ENCODE data around the gene CD300LB.
"Not testable (repeated sequence)": the region's sequence is repeated elsewhere in the genome, so short reads cannot be mapped to it uniquely, and the experiment has no call there.

The CD300LB gene

DNA sequence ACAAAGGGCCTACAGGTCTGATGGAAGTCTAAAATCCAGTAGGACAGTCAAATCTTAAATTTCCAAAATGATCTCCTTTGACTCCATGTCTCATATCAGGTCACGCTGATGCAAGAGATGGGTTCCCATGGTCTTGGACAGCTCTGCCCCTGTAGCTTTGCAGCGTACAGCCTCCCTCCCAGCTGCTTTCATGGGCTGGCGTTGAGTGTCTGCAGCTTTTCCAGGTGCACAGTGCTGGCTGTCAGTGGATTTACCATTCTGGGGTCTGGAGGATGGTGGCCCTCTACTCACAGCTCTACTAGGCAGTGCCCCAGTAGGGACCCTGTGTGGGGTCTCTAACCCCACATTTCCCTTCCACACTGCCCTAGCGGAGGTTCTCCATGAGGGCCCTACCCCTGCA, 43.0 kb downstream of the CD300LB start:
- DNase-seq, result not testable (repeated sequence)

DNA sequence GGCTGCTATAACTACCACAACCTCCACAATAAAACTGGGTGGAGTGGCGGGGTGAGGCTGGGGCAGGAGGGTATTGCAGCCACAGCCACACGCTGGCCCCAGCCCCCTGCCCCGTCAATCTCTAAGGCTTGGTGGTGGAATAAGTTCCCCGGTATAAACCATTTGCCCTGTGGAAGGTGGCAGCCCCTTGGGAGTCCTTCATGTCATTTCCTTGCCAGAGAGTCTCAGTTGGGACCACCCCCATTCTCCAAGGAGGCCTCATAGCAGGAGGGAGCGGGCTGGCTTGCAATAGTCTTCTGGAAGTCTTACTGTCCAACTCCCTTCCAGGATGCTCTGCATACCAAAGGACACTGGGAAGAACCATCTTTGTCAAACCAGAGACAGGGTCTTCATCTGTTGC, 45.4 kb downstream of the CD300LB start:
- DNase-seq, result no peak

DNA sequence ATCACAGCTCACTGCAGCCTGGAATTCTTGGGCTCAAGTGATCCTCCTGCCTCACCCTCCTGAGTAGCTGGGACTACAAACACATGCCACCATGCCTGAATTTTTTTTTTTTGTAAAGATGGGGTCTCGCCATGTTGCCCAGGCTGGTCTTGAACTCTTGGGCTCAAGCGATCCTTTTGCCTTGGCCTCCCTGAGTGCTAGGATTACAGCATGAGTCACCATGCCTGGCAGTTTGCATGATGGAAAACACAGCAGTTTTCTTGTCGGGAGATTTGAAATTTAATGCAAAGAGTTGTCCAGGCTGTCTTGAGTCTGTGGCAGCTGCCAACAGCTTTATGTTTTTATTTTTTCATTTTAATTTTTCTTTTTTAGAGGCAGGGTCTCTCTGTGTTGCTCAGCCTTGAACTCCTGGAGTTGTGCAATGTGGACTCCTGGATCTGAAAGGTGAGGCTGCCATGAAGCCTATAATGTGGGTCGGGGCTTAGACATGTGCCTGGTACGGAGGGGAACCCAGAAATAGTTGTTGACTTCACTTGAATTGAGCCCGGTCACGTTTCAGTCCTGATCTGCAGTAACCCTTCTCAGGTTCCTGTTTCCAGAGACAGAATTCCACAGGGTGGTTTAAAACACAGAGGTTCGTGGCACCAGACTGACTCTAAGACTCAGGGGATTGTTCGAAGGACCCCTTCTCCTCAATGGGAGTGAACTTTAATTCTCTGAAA, 46.1 kb downstream of the CD300LB start:
- no peak for DNase-seq

DNA sequence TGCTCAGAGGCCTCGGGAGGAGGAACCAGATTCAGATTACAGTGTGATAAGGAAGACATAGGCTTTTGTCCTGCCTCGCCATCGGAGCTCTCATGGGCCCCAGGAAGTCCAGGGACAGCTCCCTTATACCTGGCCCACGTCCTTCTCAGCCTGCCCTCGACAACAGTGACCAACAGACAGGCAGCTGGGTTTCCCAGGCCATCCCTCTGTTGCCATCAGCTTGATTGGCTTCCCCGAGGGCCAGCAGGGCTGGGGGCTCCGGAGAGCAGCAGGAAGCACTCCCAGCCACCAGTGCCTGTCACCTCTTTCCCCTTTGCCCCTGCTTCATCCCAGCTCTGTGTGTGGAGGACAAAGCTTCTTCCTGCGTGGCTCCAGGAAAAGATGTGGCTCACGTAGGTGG, 47.2 kb downstream of the CD300LB start:
- no peak for DNase-seq

DNA sequence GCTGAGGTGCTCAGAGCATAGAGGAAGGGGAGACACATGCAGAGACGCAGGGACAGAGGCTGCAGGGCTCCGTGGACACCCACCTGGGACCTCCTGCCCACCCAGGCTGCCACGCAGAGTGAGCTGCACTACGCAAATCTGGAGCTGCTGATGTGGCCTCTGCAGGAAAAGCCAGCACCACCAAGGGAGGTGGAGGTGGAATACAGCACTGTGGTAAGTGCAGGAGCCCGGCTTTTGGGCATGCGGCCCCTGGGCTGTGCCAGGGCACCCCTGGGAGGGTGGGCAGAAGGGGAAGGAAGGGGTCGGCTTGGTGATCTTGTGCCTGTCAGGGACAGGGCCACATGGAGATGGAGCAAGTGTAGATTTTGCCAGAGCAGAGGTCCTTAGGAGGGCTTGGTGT, 49.7 kb downstream of the CD300LB start:
- DNase-seq, result no peak

DNA sequence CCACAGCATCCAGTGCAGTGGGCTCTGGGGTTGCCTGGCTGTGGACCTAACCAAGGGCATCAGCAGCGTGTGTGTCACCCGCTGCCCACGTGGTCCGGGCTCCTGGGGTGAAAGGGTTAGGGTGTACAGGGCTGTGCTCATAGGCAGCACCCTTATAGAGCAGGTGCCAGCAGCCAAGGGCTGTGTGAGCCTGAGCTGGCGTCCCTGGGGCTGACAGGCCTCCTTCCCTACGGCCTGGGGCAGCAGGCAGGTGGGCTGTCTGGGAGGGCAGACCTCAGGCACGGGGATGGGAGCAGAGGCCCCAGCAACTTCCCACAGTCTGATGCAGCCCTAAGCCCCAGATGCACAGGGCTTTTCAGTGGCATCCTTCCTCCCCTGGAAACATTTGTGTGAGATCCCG, 51.0 kb downstream of the CD300LB start:
- no peak for DNase-seq

DNA sequence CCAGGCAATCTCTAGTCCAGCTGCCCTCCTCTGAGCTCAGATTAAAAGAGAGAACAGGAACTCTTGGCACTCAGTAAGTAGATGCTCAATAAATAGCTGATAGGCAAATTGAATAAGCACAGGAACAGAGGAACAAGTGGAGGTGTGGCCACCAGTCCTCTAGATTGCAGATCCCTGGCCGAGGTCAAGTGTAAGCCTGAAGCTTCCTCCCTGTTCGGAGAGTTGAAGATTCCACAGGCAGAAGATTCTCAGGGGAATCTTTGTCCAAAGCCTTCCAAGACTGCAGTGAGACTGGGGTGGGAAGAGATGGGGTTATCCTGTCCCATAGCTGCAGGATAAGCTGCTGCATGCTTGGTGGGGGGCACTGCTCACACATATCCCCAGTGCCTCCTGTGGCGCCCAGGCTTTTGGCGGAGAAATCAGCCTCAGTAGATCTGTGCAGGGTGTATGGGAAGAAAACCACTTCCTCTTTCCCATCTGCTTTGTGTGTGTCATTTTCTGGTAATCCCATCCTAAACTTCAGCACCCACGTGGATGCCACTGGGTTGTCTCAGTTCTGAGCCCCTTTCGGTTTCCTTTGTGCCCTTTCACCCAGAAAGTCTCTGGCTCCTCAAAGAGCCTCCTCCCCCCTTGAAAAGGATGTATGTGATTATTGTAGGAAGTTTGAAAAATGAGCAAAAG, 52.7 kb downstream of the CD300LB start:
- DNase-seq, result no peak

DNA sequence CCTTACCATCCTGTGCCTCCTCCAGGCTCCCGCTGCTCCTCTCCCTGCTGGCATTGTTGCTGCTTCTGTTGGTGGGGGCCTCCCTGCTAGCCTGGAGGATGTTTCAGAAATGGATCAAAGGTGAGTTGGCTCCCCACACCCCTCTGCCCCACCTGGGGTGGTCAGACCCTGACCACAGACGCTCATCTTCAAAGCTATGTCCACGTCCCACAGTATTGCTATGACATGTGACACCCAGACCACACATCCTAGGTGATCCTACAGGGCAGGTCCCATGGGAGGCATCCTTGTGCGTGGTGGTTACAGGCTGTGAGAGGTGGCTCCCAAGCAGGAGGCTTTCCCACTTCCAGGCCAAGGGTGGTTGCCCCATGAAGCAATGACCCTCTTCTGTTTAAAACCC, 53.9 kb downstream of the CD300LB start:
- no peak for DNase-seq

DNA sequence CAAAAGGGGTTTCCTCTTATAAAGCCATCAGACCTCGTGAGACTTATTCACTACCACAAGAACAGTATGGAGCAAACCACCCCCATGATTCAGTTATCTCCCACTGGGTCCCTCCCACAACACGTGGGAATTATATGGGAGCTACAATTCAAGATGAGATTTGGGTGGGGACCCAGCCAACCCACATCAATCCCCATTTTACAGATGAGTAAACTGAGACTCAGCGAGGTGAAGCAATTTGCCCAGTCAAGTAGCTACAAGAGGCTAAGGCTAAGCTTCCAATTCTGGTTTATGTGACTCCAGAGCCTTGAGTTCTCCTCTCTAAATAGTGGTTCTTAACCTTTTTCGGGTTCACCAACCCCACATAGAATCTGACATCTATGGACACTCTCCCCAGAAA, 56.1 kb downstream of the CD300LB start:
- DNase-seq, result no peak

DNA sequence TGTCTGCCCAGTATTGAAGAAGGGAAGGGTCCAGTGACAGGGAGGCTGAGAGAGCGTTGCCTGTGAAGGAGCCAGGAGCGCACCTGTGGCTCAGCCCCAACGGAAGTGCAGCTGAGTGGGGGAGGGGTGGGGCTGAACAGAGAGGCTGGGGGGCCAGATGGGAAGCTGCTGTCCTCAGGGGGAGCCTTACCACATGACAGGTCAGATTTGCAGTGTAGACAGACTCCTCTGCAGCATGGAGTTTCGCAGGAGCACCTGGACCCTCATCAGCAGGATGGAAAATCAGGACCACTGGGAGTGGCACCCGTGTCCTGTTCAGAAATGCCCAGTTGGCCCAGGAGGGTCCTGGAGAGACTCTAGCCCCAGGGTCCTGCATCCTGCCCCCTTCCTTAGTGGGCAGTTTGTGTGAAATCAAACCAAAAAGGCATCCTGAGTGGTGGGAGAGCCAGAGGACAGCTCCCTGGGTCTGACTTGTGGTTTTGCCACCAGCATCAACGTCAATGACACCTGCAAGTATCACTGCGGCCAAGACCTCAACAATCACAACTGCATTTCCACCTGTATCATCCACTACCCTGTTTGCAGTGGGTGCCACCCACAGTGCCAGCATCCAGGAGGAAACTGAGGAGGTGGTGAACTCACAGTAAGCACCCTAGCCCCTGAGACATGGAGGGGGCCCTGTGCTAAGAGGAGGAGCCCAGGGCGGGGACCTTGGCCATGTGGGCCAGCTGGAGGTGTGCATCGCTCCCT, 57.1 kb downstream of the CD300LB start:
- no peak for DNase-seq

DNA sequence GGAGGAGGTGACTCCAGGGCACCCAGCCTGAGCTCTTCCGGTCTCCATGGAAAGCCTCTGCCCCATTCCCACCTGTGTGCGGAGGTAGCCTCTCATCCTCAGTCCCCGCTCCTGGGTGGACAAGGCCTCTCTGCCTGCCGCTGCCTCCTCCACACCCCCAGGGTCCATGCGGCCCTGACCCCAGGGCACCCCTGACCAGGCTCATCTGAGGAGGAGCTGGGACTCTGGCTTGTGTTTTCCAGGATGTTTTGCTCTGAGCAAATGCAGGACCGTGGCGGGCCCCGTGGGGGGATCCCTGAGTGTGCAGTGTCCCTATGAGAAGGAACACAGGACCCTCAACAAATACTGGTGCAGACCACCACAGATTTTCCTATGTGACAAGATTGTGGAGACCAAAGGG, 58.0 kb downstream of the CD300LB start:
- no peak for DNase-seq

DNA sequence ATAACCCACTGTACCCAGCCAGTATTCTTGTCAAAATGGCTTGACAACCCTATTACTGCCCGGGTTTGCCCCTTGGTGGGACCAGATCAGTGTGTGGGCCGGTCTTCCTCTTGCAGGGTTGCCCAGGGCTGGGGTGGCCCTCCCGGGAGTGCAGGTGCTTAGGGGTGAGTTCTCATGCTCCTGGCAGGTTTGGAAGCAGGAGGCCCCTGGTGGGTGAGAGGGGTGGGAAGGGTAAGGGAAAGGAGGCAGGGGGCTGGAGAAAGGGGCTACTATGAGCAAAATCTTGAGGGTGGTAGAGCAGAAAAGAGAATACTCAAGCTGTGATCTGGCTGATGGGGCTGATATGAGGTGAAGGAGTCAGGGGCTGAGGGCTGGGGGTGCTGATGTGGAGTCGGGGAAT, 58.4 kb downstream of the CD300LB start:
- no peak for DNase-seq

DNA sequence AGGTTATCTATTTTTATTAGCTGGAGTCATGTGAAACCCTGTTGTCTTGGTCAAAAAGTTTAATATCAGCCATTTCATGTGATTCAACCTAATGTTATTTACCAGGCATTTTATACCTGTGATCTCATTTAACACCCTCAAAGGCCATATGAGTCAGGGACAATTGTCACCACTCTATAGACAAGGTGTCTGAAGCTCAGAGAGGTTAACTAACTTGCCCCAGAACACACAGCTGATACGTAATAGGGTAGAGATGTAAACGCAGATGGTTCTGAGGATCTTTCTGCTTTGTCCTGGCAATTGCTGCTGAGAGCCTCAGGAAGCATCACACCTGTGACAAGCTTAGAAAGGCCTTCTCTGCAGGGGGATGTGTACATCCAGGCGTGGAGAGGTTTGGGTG, 59.9 kb downstream of the CD300LB start:
- no peak for DNase-seq
